ENCODE results near the gene CLCN7.

The CLCN7 gene

DNA sequence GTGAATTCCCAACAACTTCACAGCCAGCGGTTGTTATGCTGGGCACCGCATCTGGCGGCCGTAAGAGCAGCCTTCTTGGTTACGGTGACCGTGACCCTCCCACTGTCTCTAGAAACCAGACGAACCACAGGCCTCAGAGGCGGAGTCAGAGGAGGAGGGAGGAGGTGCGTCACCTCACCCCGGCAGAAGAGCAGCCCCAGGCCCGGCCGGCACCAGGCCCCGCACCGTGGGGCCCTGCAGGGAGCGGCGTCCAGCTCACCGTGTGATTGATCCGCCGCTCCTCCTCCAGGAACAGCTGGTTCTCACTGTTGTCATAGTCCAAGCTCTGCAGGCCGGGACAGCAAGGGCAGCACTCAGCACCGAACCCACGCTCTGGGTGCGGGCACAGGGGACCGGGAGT is 13.7 kb downstream of the CLCN7 start:
- no peak for DNase-seq (ENCODE audit: low read depth in 2 of 2)
- no peak overlapping the region for H3K4me3 ChIP-seq (replicated peaks in 1 of 2; ENCODE audit: low read depth in 2 of 2, low read length in 2 of 2)
- TF ChIP-seq, protein P1, sequence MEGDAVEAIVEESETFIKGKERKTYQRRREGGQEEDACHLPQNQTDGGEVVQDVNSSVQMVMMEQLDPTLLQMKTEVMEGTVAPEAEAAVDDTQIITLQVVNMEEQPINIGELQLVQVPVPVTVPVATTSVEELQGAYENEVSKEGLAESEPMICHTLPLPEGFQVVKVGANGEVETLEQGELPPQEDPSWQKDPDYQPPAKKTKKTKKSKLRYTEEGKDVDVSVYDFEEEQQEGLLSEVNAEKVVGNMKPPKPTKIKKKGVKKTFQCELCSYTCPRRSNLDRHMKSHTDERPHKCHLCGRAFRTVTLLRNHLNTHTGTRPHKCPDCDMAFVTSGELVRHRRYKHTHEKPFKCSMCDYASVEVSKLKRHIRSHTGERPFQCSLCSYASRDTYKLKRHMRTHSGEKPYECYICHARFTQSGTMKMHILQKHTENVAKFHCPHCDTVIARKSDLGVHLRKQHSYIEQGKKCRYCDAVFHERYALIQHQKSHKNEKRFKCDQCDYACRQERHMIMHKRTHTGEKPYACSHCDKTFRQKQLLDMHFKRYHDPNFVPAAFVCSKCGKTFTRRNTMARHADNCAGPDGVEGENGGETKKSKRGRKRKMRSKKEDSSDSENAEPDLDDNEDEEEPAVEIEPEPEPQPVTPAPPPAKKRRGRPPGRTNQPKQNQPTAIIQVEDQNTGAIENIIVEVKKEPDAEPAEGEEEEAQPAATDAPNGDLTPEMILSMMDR (IDR thresholded peaks at IDR 0.05; ENCODE audit: low read depth, low read length) = no peak

DNA sequence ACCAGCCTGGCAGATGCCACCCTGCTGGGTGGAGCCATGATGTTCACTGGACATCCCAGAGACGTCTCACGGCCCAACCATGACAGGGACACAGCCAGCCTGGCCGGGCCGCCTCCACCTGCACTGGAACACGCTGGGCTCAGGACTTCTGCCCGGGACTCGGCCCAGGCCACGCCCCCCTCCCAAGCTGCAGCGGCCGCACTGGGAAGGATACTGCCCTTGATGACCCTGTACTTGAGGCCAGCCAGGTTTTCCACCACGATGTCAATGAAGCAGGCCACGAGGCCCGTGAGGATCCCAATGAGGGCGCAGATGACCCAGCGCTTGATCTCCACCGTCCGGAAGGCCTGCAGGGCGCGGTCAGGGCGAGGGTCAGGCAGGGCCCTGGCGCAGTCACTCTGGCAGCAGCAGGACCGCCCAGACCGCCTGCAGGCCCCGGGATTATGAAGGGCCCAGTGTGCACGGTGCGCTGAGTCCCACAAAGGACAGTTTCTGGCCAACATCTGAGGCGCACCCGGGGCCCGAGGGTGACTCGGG is 14.2 kb downstream of the CLCN7 start:
- DNase-seq (ENCODE audit: low read depth in 2 of 2) = no peak
- no peak overlapping the region for H3K4me3 ChIP-seq (replicated peaks in 1 of 2; ENCODE audit: low read depth in 2 of 2, low read length in 2 of 2)
- TF ChIP-seq, protein P1 (IDR thresholded peaks at IDR 0.05; ENCODE audit: low read depth, low read length) = no peak

DNA sequence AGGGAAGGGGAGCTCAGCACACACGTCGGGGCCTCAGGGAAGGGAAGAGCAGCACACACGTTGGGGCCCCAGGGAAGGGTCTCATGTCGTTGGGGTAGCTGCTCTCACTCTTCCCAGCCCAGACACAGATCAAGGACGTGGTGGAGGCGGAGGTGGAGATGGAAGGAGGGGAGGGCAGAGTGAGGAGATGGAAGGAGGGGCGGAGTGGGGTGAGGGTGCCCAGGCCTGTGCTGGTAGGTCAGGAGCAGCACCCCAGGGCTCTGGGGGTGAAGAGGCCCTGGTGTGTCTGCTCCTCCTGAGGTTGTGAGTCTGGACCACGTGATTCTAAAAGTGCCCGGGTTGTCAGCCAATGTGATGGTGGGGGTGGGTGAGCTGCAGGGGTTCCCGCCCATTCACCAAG is 14.9 kb downstream of the CLCN7 start:
- no peak for DNase-seq (ENCODE audit: low read depth in 2 of 2)
- no peak overlapping the region for H3K4me3 ChIP-seq (replicated peaks in 1 of 2; ENCODE audit: low read depth in 2 of 2, low read length in 2 of 2)
- TF ChIP-seq, protein P1 (IDR thresholded peaks at IDR 0.05; ENCODE audit: low read depth, low read length) = no peak

DNA sequence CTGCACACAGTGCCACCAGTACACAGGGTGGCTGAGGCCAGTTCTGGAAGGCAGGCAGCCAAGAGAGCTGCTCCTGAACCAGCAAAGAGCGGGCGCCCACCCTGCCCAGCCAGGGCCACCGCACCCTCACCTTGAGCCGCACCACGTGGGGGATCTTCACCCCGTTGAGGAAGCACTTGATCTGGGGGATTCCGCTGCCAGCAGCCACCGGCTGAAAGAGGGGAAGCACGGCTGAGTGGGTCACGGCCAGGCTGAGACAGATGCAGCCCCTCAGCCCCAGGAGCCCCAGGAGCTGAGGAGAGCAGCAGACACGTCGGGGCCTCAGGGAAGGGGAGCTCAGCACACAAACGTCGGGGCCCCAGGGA is 15.9 kb downstream of the CLCN7 start:
- H3K4me3 ChIP-seq (replicated peaks in 1 of 2; ENCODE audit: low read depth in 2 of 2, low read length in 2 of 2) = no peak overlapping the region
- no peak for DNase-seq (ENCODE audit: low read depth in 2 of 2)
- TF ChIP-seq, protein P1 (IDR thresholded peaks at IDR 0.05; ENCODE audit: low read depth, low read length) = no peak

DNA sequence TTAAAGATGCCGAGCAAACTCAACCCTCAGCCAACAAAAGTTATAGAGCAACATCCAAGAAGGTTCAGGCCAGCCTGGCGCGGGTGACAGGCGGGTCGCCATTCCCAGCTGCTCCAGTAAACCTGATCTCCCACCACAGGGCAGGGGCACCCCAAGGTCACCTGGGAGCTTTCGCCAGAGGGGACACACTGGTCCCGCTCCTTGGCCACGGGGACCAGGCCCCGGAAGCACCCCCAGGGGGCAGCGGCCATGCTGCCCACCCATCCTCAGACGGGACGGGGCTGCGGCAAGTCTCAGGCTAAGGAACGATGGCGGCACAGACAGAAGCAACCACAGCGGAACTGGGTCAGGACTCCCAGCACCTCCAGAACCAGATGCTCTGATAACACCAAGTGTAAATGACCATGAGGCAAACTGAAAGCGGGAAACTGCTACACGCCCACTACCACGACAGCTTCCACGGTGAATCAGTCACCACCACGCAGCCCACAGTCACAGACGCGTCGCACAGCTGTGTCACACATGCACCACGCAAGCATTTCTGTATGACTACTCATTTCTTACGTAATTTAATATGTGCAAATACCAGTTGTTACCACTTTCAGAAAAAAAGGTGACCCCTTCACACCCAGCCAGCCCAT is 16.4 kb downstream of the CLCN7 start:
- H3K4me3 ChIP-seq (replicated peaks in 1 of 2; ENCODE audit: low read depth in 2 of 2, low read length in 2 of 2) = no peak overlapping the region
- TF ChIP-seq, protein P1 (IDR thresholded peaks at IDR 0.05; ENCODE audit: low read depth, low read length) = no peak
- DNase-seq (ENCODE audit: low read depth in 2 of 2) = peak in 1 of 2 donors; percentile 16

DNA sequence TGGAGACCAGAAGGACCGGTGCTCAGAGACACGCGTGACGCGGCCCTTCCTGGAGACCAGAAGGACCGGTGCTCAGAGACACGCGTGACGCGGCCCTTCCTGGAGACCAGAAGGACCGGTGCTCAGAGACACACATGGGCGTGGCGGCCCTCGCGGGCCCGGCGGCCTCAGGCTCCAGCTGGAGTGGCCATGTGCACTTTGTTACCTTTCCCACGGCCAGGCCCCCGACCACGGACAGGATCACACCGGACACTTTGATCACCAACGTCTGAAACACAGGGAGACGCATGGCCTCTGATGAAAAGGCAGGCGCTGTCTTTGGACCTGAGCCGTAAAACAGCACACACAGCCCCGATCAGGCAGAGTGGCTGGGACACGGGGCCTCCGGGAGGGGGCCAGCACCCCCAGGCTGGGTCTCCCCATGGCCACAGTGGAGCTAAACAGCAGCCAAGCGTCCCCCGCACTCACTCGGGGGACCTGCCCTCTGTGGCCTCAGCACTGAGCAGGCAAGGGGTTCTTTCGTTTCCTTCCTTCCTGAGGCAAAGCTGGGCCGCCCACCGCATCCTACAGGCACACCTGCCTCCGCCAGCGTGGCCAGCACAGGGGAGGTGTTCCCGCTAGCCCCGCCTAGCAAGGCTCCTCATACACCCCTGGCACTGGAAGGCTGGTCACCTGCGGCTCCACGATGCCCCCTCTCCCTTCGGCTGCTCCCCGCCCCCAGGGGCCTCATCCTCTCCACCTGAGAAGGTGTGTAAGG is 17.2 kb downstream of the CLCN7 start:
- DNase-seq (ENCODE audit: low read depth in 2 of 2) = no peak
- no peak overlapping the region for H3K4me3 ChIP-seq (replicated peaks in 1 of 2; ENCODE audit: low read depth in 2 of 2, low read length in 2 of 2)
- TF ChIP-seq, protein P1 (IDR thresholded peaks at IDR 0.05; ENCODE audit: low read depth, low read length) = no peak

All from cardiac fibroblast (primary cell).